ENCODE measurements around the gene TIE1. TPM values are rescaled to one million over a fixed set of nuclear protein-coding genes. Genes with fewer than 3 reads are reported as not detected.

TIE1 gene
- total RNA-seq, 3 donors from 2014 or later (not counting 1 experiment from before 2014, with no cell fraction given): 4.5 to 10.7 (median 6.7) TPM

- DNase-seq (no peak), ATAC-seq (no peak)
- intact Hi-C loops (cut with micrococcal nuclease): no loop called here
- TF ChIP-seq CTCF (IDR thresholded peaks at IDR 0.05): no peak
- H3K27me3 Mint-ChIP-seq (ENCODE audit: low read depth in 2 of 2): no peaks in the 10 kb centered on the region
- no peak overlapping the region for H3K4me3 ChIP-seq (ENCODE audit: low read length)
- H3K4me1 Mint-ChIP-seq: peaks cover 8 to 12% of the 10 kb centered on the region in 2 donors
- 85% methylated on average over 10 of the region's 11 CpGs for WGBS (ENCODE audit: insufficient coverage)
- no peaks in the 10 kb centered on the region for H3K27me3 ChIP-seq (ENCODE audit: control insufficient read depth, insufficient read depth, low read length)
- H3K4me1 ChIP-seq (ENCODE audit: control insufficient read depth, insufficient read depth, low read length): peaks cover 4% of the 10 kb centered on the region
- H3K27ac ChIP-seq (ENCODE audit: low read length): peak overlapping the region; percentile 67
- peak overlapping the region; percentile 71 for H3K4me3 Mint-ChIP-seq
- H3K36me3 ChIP-seq (ENCODE audit: control insufficient read depth, insufficient read depth, low read length): no peaks in the 10 kb centered on the region
- peak overlapping the region; percentile 51 to 88 for H3K27ac Mint-ChIP-seq
- H3K9me3 Mint-ChIP-seq: no peaks in the 10 kb centered on the region
- no peaks in the 10 kb centered on the region for H3K36me3 Mint-ChIP-seq
- H3K9me3 ChIP-seq (ENCODE audit: control insufficient read depth, insufficient read depth, low read length): no peaks in the 10 kb centered on the region
Measured at GRCh38 chr1:43349594-43350306, 49.0 kb downstream of the TIE1 start.

- no peak overlapping the region for H3K4me3 Mint-ChIP-seq
- H3K4me1 ChIP-seq (ENCODE audit: control insufficient read depth, insufficient read depth, low read length): peaks cover 4% of the 10 kb centered on the region
- H3K27me3 ChIP-seq (ENCODE audit: control insufficient read depth, insufficient read depth, low read length): no peaks in the 10 kb centered on the region
- H3K9me3 ChIP-seq (ENCODE audit: control insufficient read depth, insufficient read depth, low read length): no peaks in the 10 kb centered on the region
- H3K27me3 Mint-ChIP-seq (ENCODE audit: low read depth in 2 of 2): no peaks in the 10 kb centered on the region
- no peaks in the 10 kb centered on the region for H3K36me3 Mint-ChIP-seq
- no peak overlapping the region for H3K27ac Mint-ChIP-seq
- H3K4me1 Mint-ChIP-seq: peaks cover 8 to 12% of the 10 kb centered on the region in 2 donors
- DNase-seq (no peak), ATAC-seq (no peak)
- TF ChIP-seq CTCF (IDR thresholded peaks at IDR 0.05): no peak
- H3K27ac ChIP-seq (ENCODE audit: low read length): no peak overlapping the region
- no peak overlapping the region for H3K4me3 ChIP-seq (ENCODE audit: low read length)
- no peaks in the 10 kb centered on the region for H3K9me3 Mint-ChIP-seq
- intact Hi-C loops (cut with micrococcal nuclease): no loop called here
- no peaks in the 10 kb centered on the region for H3K36me3 ChIP-seq (ENCODE audit: control insufficient read depth, insufficient read depth, low read length)
- WGBS (ENCODE audit: insufficient coverage): no CpG with 5 or more reads among the region's 1 CpG
Measured at GRCh38 chr1:43350976-43351375, 50.2 kb downstream of the TIE1 start.

GRCh38 chr1:43351421-43352350 is 50.9 kb downstream of the TIE1 start:
- no peak for DNase-seq
- TF ChIP-seq CTCF (IDR thresholded peaks at IDR 0.05): no peak
- Mint-ChIP-seq H3K4me3 (no peak overlapping the region), H3K36me3 (no peaks in the 10 kb centered on the region), H3K9me3 (no peaks in the 10 kb centered on the region), H3K4me1 (peaks cover 8 to 12% of the 10 kb centered on the region in 2 donors), H3K27me3 (ENCODE audit: low read depth in 2 of 2) (no peaks in the 10 kb centered on the region), H3K27ac (peak overlapping the region in 1 of 2 donors; percentile 65)
- Histone ChIP-seq H3K4me1 (ENCODE audit: control insufficient read depth, insufficient read depth, low read length) (peaks cover 4% of the 10 kb centered on the region), H3K4me3 (ENCODE audit: low read length) (no peak overlapping the region), H3K9me3 (ENCODE audit: control insufficient read depth, insufficient read depth, low read length) (no peaks in the 10 kb centered on the region), H3K36me3 (ENCODE audit: control insufficient read depth, insufficient read depth, low read length) (no peaks in the 10 kb centered on the region), H3K27me3 (ENCODE audit: control insufficient read depth, insufficient read depth, low read length) (no peaks in the 10 kb centered on the region), H3K27ac (ENCODE audit: low read length) (no peak overlapping the region)
- WGBS (ENCODE audit: insufficient coverage): 91% methylated on average over 9 of the region's 10 CpGs
- ATAC-seq: no peak
- intact Hi-C loops (cut with micrococcal nuclease): no loop called here

All from natural killer cell (primary cell).